Skeletal muscle tissue (tissue), 4 donors: Measurements from ENCODE around the gene NPAS3. TPM values are rescaled to one million over a fixed set of nuclear protein-coding genes. Genes with fewer than 3 reads are reported as not detected.

ENCODE experiments used
- H3K27ac ChIP-seq: one replicate; pipeline ENCODE4 v1.7.0; 2013; ENCODE audit warnings: mild to moderate bottlenecking, low read depth, low read length, inconsistent platforms
- H3K27me3 ChIP-seq, 3 donors: one replicate each; pipeline ENCODE4 v1.7.0; 2013; ENCODE audit warnings: low read length in 3 of 3; ENCODE audit not compliant: control insufficient read depth in 3 of 3, insufficient read depth in 3 of 3
- H3K36me3 ChIP-seq, 3 donors: one replicate each; pipeline ENCODE4 v1.7.0; 2013; ENCODE audit warnings: low read length in 3 of 3; ENCODE audit not compliant: control insufficient read depth in 3 of 3, insufficient read depth in 3 of 3
- H3K4me1 ChIP-seq, 3 donors: one replicate each; pipeline ENCODE4 v1.7.0; 2013; ENCODE audit warnings: low read length in 3 of 3, mild to moderate bottlenecking in 3 of 3; ENCODE audit not compliant: control insufficient read depth in 3 of 3, insufficient read depth in 3 of 3
- H3K4me3 ChIP-seq, 3 donors: one replicate each; pipeline ENCODE4 v1.7.0; 2013; ENCODE audit warnings: low read length in 3 of 3
- H3K9ac ChIP-seq, 3 donors: one replicate each; pipeline ENCODE4 v1.7.0; 2013; ENCODE audit warnings: low read length in 3 of 3, mild to moderate bottlenecking in 3 of 3, moderate library complexity in 2 of 3, low read depth in 1 of 3
- H3K9me3 ChIP-seq, 3 donors: one replicate each; pipeline ENCODE4 v1.7.0; 2013; ENCODE audit warnings: low read length in 3 of 3; ENCODE audit not compliant: control insufficient read depth in 3 of 3
- total RNA-seq: library from RNA; depleted of rRNA; stranded (reverse); fragments of >200 nt; gene quantifications from one replicate; pipeline ENCODE4 v1.2.3, GENCODE V29; 2014
- donor health status: Osteomylitis.

The NPAS3 gene
- total RNA-seq, 1 donor from 2014 or later: 9.9 TPM

- H3K27me3 ChIP-seq: no peaks in the 10 kb centered on the region
Observed at GRCh38 chr14:32998433-32998832, 59.8 kb downstream of the NPAS3 start.

GRCh38 chr14:33009673-33010072, 71.0 kb downstream of the NPAS3 start:
- Histone ChIP-seq H3K9ac (no peak overlapping the region), H3K27ac (no peak overlapping the region), H3K4me3 (no peak overlapping the region), H3K9me3 (no peaks in the 10 kb centered on the region), H3K27me3 (no peaks in the 10 kb centered on the region), H3K36me3 (no peaks in the 10 kb centered on the region), H3K4me1 (no peaks in the 10 kb centered on the region)

More at GRCh38 chr14:32998433-32998832, 59.8 kb downstream of the NPAS3 start:
- Histone ChIP-seq H3K4me3 (no peak overlapping the region), H3K9me3 (no peaks in the 10 kb centered on the region), H3K36me3 (no peaks in the 10 kb centered on the region), H3K4me1 (no peaks in the 10 kb centered on the region), H3K27ac (no peak overlapping the region), H3K9ac (no peak overlapping the region)

- Histone ChIP-seq H3K4me1 (no peaks in the 10 kb centered on the region), H3K4me3 (no peak overlapping the region), H3K9ac (no peak overlapping the region), H3K27me3 (no peaks in the 10 kb centered on the region), H3K36me3 (no peaks in the 10 kb centered on the region), H3K9me3 (no peaks in the 10 kb centered on the region), H3K27ac (no peak overlapping the region)
Observed at GRCh38 chr14:33010495-33010894, 71.8 kb downstream of the NPAS3 start.

- H3K27ac ChIP-seq: no peak overlapping the region
- no peak overlapping the region for H3K9ac ChIP-seq
- H3K4me3 ChIP-seq: no peak overlapping the region
- H3K9me3 ChIP-seq: no peaks in the 10 kb centered on the region
- H3K36me3 ChIP-seq: no peaks in the 10 kb centered on the region
- H3K27me3 ChIP-seq: no peaks in the 10 kb centered on the region
- H3K4me1 ChIP-seq: no peaks in the 10 kb centered on the region
Observed at GRCh38 chr14:33014710-33015109, 76.0 kb downstream of the NPAS3 start.

- Histone ChIP-seq H3K27me3 (no peaks in the 10 kb centered on the region), H3K36me3 (no peaks in the 10 kb centered on the region), H3K27ac (no peak overlapping the region), H3K4me1 (no peaks in the 10 kb centered on the region), H3K9me3 (no peaks in the 10 kb centered on the region), H3K4me3 (no peak overlapping the region), H3K9ac (no peak overlapping the region)
Observed at GRCh38 chr14:33016613-33017012, 77.9 kb downstream of the NPAS3 start.

GRCh38 chr14:33017016-33017415, 78.3 kb downstream of the NPAS3 start:
- Histone ChIP-seq H3K4me1 (no peaks in the 10 kb centered on the region), H3K9ac (no peak overlapping the region), H3K9me3 (no peaks in the 10 kb centered on the region), H3K36me3 (no peaks in the 10 kb centered on the region), H3K27ac (no peak overlapping the region), H3K4me3 (no peak overlapping the region), H3K27me3 (no peaks in the 10 kb centered on the region)

GRCh38 chr14:33019346-33019745, 80.7 kb downstream of the NPAS3 start:
- no peak overlapping the region for H3K9ac ChIP-seq
- no peak overlapping the region for H3K27ac ChIP-seq
- no peak overlapping the region for H3K4me3 ChIP-seq
- no peaks in the 10 kb centered on the region for H3K27me3 ChIP-seq
- no peaks in the 10 kb centered on the region for H3K4me1 ChIP-seq
- H3K9me3 ChIP-seq: no peaks in the 10 kb centered on the region
- no peaks in the 10 kb centered on the region for H3K36me3 ChIP-seq

GRCh38 chr14:33026850-33027430, 88.3 kb downstream of the NPAS3 start:
- Histone ChIP-seq H3K27ac (no peak overlapping the region), H3K27me3 (no peaks in the 10 kb centered on the region), H3K4me3 (no peak overlapping the region), H3K9ac (no peak overlapping the region), H3K4me1 (no peaks in the 10 kb centered on the region), H3K9me3 (no peaks in the 10 kb centered on the region), H3K36me3 (no peaks in the 10 kb centered on the region)

- no peaks in the 10 kb centered on the region for H3K4me1 ChIP-seq
- no peaks in the 10 kb centered on the region for H3K27me3 ChIP-seq
- H3K9me3 ChIP-seq: no peaks in the 10 kb centered on the region
- no peaks in the 10 kb centered on the region for H3K36me3 ChIP-seq
- H3K4me3 ChIP-seq: no peak overlapping the region
- H3K9ac ChIP-seq: no peak overlapping the region
- H3K27ac ChIP-seq: no peak overlapping the region
Observed at GRCh38 chr14:33029511-33029910, 90.8 kb downstream of the NPAS3 start.

- Histone ChIP-seq H3K4me3 (no peak overlapping the region), H3K27me3 (no peaks in the 10 kb centered on the region), H3K27ac (no peak overlapping the region), H3K9ac (no peak overlapping the region), H3K9me3 (no peaks in the 10 kb centered on the region), H3K4me1 (no peaks in the 10 kb centered on the region), H3K36me3 (no peaks in the 10 kb centered on the region)
Observed at GRCh38 chr14:33030386-33030785, 91.7 kb downstream of the NPAS3 start.
